SK-N-SH (cell line): ENCODE data around the gene ACBD6. TPM values are rescaled to one million over a fixed set of nuclear protein-coding genes. Genes with fewer than 3 reads are reported as not detected.

Experiments used
- CTCF ChIA-PET: fragments of 300-600, 350-600 bp; formaldehyde crosslinking; extraction: SDS; loops from one replicate; lab custom pipeline; 2021; lab: Yijun Ruan, JAX
- POLR2A ChIA-PET: fragments of 350-600 bp; sonication (Branson Sonifier 250); formaldehyde crosslinking; extraction: SDS; loops from one replicate; lab custom pipeline; 2020; ENCODE audit warnings: antibody characterized with exemption, inconsistent platforms; lab: Yijun Ruan, JAX
- DNase-seq: peaks from one replicate; pipeline ENCODE4 v3.0.0; 2012
- H2AFZ ChIP-seq: fragments of 200-600 bp; sonication (generic); 2 replicates; pipeline ENCODE4 v1.8.1; 2016; ENCODE audit warnings: antibody characterized with exemption, mild to moderate bottlenecking, low read depth
- H3F3A ChIP-seq: fragments of 200-600 bp; sonication (generic); replicated peaks from 2 replicates; pipeline ENCODE3; 2016; ENCODE audit warnings: antibody characterized with exemption, mild to moderate bottlenecking; ENCODE audit not compliant: insufficient read depth
- H3K27ac ChIP-seq, 2 experiments: fragments of 200-500 bp in 1 of 2; fragments of 200-600 bp in 1 of 2; sonication (Bioruptor generic) in 1 of 2; sonication (generic), shearing (Covaris generic) in 1 of 2; 2 replicates each; pipeline versions ENCODE4 v1.5.1 to v1.6.1; 2014 to 2016; ENCODE audit warnings: low read depth in 2 of 2, inconsistent platforms in 1 of 2, low read length in 1 of 2, mild to moderate bottlenecking in 1 of 2, mixed read lengths in 1 of 2
- H3K27me3 ChIP-seq: fragments of 200-600 bp; sonication (generic), shearing (Covaris generic); 2 replicates; pipeline ENCODE4 v1.6.1; 2016; ENCODE audit warnings: mixed run types; ENCODE audit not compliant: insufficient read depth
- H3K36me3 ChIP-seq, 2 experiments: fragments of 200-500 bp in 1 of 2; fragments of 200-600 bp in 1 of 2; sonication (Bioruptor generic) in 1 of 2; sonication (generic) in 1 of 2; replicated peaks in 1 of 2; 2 replicates each; pipeline versions ENCODE3 to v1.5.1; 2014 to 2016; ENCODE audit warnings: low read length in 1 of 2, mild to moderate bottlenecking in 1 of 2; ENCODE audit not compliant: insufficient read depth in 2 of 2, control insufficient read depth in 1 of 2
- H3K4me1 ChIP-seq, 2 experiments: fragments of 200-500 bp in 1 of 2; fragments of 200-600 bp in 1 of 2; sonication (Bioruptor generic) in 1 of 2; sonication (generic), shearing (Covaris generic) in 1 of 2; 2 replicates each; pipeline versions ENCODE4 v1.5.1 to v1.6.1; 2014 to 2016; ENCODE audit warnings: low read depth in 1 of 2, low read length in 1 of 2, mixed run types in 1 of 2; ENCODE audit not compliant: insufficient read depth in 2 of 2, control insufficient read depth in 1 of 2
- H3K4me2 ChIP-seq: fragments of 200-600 bp; sonication (generic), shearing (Covaris generic); 2 replicates; pipeline ENCODE4 v1.6.1; 2017; ENCODE audit warnings: mixed run types
- H3K4me3 ChIP-seq, 2 experiments: fragments of 200-500 bp in 1 of 2; fragments of 200-600 bp in 1 of 2; sonication (Bioruptor generic) in 1 of 2; sonication (generic), shearing (Covaris generic) in 1 of 2; 2 replicates each; pipeline versions ENCODE4 v1.5.1 to v1.8.1; 2014 to 2016; ENCODE audit warnings: low read depth in 2 of 2, inconsistent platforms in 1 of 2, low read length in 1 of 2, mild to moderate bottlenecking in 1 of 2, mixed read lengths in 1 of 2, moderate library complexity in 1 of 2
- H3K79me2 ChIP-seq: fragments of 200-600 bp; sonication (generic); 2 replicates; pipeline ENCODE4 v1.8.1; 2017; ENCODE audit warnings: mild to moderate bottlenecking; ENCODE audit not compliant: insufficient read depth
- H3K9ac ChIP-seq: fragments of 200-600 bp; sonication (generic); 2 replicates; pipeline ENCODE4 v1.6.1; 2017; ENCODE audit warnings: mixed run types
- H3K9me2 ChIP-seq: fragments of 200-600 bp; sonication (generic); 2 replicates; pipeline ENCODE4 v1.6.1; 2017; ENCODE audit warnings: mixed run types
- H3K9me3 ChIP-seq: fragments of 200-600 bp; sonication (generic); 2 replicates; pipeline ENCODE4 v1.6.1; 2017; ENCODE audit warnings: mixed run types, mild to moderate bottlenecking, moderate library complexity
- H4K20me1 ChIP-seq: fragments of 200-600 bp; sonication (generic); 2 replicates; pipeline ENCODE4 v1.6.1; 2017; ENCODE audit warnings: mild to moderate bottlenecking, mixed run types; ENCODE audit not compliant: insufficient read depth
- CHD2 ChIP-seq: fragments of 150-350 bp; IDR thresholded peaks from 2 replicates; pipeline ENCODE4 v1.6.1; 2018; ENCODE audit warnings: low read length; ENCODE audit not compliant: partially characterized antibody
- ELF1 ChIP-seq: IDR thresholded peaks from 2 replicates; pipeline ENCODE4 v1.4.0; 2012
- EP300 ChIP-seq, 2 experiments: IDR thresholded peaks; 2 replicates each; pipeline versions ENCODE4 v1.4.0 to v1.6.1; 2012; ENCODE audit warnings: borderline replicate concordance in 1 of 2, low read depth in 1 of 2, low read length in 1 of 2
- FOSL2 ChIP-seq: IDR thresholded peaks from 2 replicates; pipeline ENCODE4 v1.4.0; 2012; ENCODE audit warnings: low read depth, mild to moderate bottlenecking, moderate library complexity, borderline replicate concordance
- JUND ChIP-seq: IDR thresholded peaks from 2 replicates; pipeline ENCODE4 v1.4.0; 2012
- MEF2A ChIP-seq: IDR thresholded peaks from 2 replicates; pipeline ENCODE4 v1.4.0; 2012; ENCODE audit warnings: low read depth, borderline replicate concordance
- NFIC ChIP-seq: IDR thresholded peaks from 2 replicates; pipeline ENCODE4 v1.4.0; 2012; ENCODE audit warnings: borderline replicate concordance
- NRF1 ChIP-seq: IDR thresholded peaks from 2 replicates; pipeline ENCODE4 v1.6.1; 2012; ENCODE audit warnings: low read depth, mild to moderate bottlenecking, low read length
- POLR2AphosphoS5 ChIP-seq: IDR thresholded peaks from 2 replicates; pipeline ENCODE4 v1.6.1; 2012; ENCODE audit warnings: low read depth, low read length
- RCOR1 ChIP-seq: fragments of 150-350 bp; IDR thresholded peaks from 2 replicates; pipeline ENCODE4 v1.6.1; 2017; ENCODE audit warnings: antibody characterized with exemption, low read length
- SIN3A ChIP-seq: IDR thresholded peaks from 2 replicates; pipeline ENCODE4 v1.6.1; 2012; ENCODE audit warnings: low read depth, mild to moderate bottlenecking, low read length, moderate library complexity, borderline replicate concordance
- TEAD4 ChIP-seq: IDR thresholded peaks from 2 replicates; pipeline ENCODE4 v1.4.0; 2012; ENCODE audit warnings: mild to moderate bottlenecking, borderline replicate concordance; ENCODE audit not compliant: insufficient read depth
- YY1 ChIP-seq: IDR thresholded peaks from 2 replicates; pipeline ENCODE4 v1.4.0; 2012; ENCODE audit warnings: low read depth, mild to moderate bottlenecking
- WGBS: methylation state at CpG from one replicate; pipeline ENCODE4 v1.1.6; 2017; ENCODE audit warnings: low lambda C conversion rate; 5-methylcytosine and 5-hydroxymethylcytosine counted together
- polyA plus RNA-seq, 3 experiments: library from polyadenylated mRNA; depleted of rRNA; stranded (reverse); fragments of >200 nt; gene quantifications; 2 replicates each; pipeline ENCODE4 v1.2.3, GENCODE V29; 2012
- TF ChIP-seq, protein P1 (sequence below): IDR thresholded peaks from 2 replicates; pipeline ENCODE4; 2012
- TF ChIP-seq, protein P2 (sequence below): IDR thresholded peaks from 2 replicates; pipeline ENCODE4 v1.6.1; 2012; ENCODE audit warnings: mild to moderate bottlenecking, low read depth, low read length, moderate library complexity
- TF ChIP-seq, protein P3 (sequence below): IDR thresholded peaks from 2 replicates; pipeline ENCODE4 v1.4.0; 2012; ENCODE audit warnings: low read depth

ACBD6 gene
- polyA plus RNA-seq, 1 of the 3 experiments (the other 2 are of a cell fraction) = 60.9 TPM

DNA sequence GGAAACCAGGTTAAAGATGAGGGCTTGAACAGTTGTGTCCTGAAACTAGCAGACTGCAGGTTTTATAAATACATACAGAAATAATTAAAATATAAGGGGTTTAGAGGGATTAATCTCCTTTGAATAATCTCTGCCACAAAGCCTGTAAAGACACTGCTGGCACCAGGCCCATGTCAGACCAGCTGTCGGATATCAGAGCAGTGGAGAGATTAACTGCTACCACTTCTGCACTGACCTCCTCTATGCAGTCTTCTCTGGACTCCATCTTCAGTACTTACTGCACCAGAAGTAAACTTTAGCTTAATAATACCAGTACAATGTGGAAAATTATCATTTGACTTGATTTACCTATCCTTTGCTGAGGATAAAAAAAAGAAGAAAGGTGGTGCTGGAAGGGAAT is 143.7 kb downstream of the ACBD6 start:
- H3K27ac ChIP-seq = peak overlapping the region in 1 of 2 experiments; percentile 44; a peak in 1 of 4 replicates
- no peaks in the 10 kb centered on the region for H3K36me3 ChIP-seq
- H3K79me2 ChIP-seq = peaks cover 5% of the 10 kb centered on the region
- TF ChIP-seq EP300 (IDR thresholded peaks at IDR 0.05; ENCODE audit: borderline replicate concordance in 1 of 2, low read depth in 1 of 2, low read length in 1 of 2) = peak in 1 of 2 experiments; percentile 37; a peak in 1 of 4 replicates
- no peak for TF ChIP-seq POLR2AphosphoS5
- TF ChIP-seq, protein P1, sequence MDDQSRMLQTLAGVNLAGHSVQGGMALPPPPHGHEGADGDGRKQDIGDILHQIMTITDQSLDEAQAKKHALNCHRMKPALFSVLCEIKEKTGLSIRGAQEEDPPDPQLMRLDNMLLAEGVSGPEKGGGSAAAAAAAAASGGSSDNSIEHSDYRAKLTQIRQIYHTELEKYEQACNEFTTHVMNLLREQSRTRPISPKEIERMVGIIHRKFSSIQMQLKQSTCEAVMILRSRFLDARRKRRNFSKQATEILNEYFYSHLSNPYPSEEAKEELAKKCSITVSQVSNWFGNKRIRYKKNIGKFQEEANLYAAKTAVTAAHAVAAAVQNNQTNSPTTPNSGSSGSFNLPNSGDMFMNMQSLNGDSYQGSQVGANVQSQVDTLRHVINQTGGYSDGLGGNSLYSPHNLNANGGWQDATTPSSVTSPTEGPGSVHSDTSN = no peak
- TF ChIP-seq CHD2 = peak; percentile 27
- no peak for TF ChIP-seq MEF2A
- no peak for TF ChIP-seq SIN3A
- TF ChIP-seq JUND = no peak
- TF ChIP-seq TEAD4 = no peak
- TF ChIP-seq, protein P2, sequence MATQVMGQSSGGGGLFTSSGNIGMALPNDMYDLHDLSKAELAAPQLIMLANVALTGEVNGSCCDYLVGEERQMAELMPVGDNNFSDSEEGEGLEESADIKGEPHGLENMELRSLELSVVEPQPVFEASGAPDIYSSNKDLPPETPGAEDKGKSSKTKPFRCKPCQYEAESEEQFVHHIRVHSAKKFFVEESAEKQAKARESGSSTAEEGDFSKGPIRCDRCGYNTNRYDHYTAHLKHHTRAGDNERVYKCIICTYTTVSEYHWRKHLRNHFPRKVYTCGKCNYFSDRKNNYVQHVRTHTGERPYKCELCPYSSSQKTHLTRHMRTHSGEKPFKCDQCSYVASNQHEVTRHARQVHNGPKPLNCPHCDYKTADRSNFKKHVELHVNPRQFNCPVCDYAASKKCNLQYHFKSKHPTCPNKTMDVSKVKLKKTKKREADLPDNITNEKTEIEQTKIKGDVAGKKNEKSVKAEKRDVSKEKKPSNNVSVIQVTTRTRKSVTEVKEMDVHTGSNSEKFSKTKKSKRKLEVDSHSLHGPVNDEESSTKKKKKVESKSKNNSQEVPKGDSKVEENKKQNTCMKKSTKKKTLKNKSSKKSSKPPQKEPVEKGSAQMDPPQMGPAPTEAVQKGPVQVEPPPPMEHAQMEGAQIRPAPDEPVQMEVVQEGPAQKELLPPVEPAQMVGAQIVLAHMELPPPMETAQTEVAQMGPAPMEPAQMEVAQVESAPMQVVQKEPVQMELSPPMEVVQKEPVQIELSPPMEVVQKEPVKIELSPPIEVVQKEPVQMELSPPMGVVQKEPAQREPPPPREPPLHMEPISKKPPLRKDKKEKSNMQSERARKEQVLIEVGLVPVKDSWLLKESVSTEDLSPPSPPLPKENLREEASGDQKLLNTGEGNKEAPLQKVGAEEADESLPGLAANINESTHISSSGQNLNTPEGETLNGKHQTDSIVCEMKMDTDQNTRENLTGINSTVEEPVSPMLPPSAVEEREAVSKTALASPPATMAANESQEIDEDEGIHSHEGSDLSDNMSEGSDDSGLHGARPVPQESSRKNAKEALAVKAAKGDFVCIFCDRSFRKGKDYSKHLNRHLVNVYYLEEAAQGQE = no peak
- TF ChIP-seq NRF1 = no peak
- 0 out of 2 replicates have a peak, but pooled peaks have one; percentile 20 for TF ChIP-seq RCOR1
- H3K27me3 ChIP-seq = no peaks in the 10 kb centered on the region
- CTCF ChIA-PET = no interaction called here
- no peaks in the 10 kb centered on the region for H4K20me1 ChIP-seq
- no peaks in the 10 kb centered on the region for H3F3A ChIP-seq
- H3K9ac ChIP-seq = no peak overlapping the region
- H3K9me3 ChIP-seq = no peaks in the 10 kb centered on the region
- peaks cover 4 to 18% of the 10 kb centered on the region in 2 experiments; a peak in 3 of 4 replicates for H3K4me1 ChIP-seq
- H3K9me2 ChIP-seq = no peaks in the 10 kb centered on the region
- WGBS = 53% methylated on average over 1 of the region's 1 CpG
- DNase-seq = peak; percentile 59
- H3K4me3 ChIP-seq = no peak overlapping the region
- POLR2A ChIA-PET = no interaction called here
- no peak overlapping the region for H3K4me2 ChIP-seq
- H2AFZ ChIP-seq = no peak overlapping the region

DNA sequence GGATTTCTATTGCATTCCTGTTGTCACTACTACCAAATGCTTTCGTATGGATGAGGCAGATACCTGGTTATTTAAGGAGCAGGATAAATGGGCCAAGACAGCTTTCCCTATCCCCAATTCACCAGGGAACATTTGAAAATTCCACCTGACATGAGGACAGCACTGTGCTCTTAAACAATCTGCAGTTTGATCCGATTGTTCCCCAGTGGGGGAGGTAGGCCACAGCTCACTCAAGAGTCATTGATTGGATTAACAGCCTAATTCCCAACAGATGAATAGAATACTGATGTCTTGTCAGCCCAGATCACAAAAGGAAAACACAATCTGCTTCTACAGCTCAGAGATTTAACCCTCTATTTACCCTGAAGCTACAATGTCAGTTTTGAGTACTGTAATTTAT is 148.4 kb downstream of the ACBD6 start:
- Histone ChIP-seq H3K9me3 (no peaks in the 10 kb centered on the region), H2AFZ (no peak overlapping the region), H3K4me2 (no peak overlapping the region), H3K27ac (peak overlapping the region in 1 of 2 experiments; percentile 23; a peak in 1 of 4 replicates), H3K4me3 (no peak overlapping the region), H3K79me2 (peaks cover 8% of the 10 kb centered on the region), H3F3A (no peaks in the 10 kb centered on the region), H3K27me3 (no peaks in the 10 kb centered on the region), H3K9ac (no peak overlapping the region), H3K36me3 (no peaks in the 10 kb centered on the region), H3K4me1 (peaks cover 0 to 16% of the 10 kb centered on the region in 2 experiments; a peak in 3 of 4 replicates), H4K20me1 (no peaks in the 10 kb centered on the region), H3K9me2 (no peaks in the 10 kb centered on the region)
- peak; percentile 69 for DNase-seq
- ChIA-PET POLR2A (interaction anchor here (0.6 kb wide), 1 partner anchor 91 kb away, joined by 4 read pairs; no protein-coding TSS in a partner anchor), CTCF (interaction anchor here (0.9 to 1.9 kb wide), 3 partner anchors 11 to 101 kb away, joined by 3 to 4 read pairs (median 4); no protein-coding TSS in a partner anchor)
- 48% methylated on average over 2 of the region's 2 CpGs for WGBS
- TF ChIP-seq JUND (no peak), FOSL2 (no peak), NFIC (no peak), YY1 (no peak), ELF1 (no peak), POLR2AphosphoS5 (no peak), EP300 (IDR thresholded peaks at IDR 0.05; ENCODE audit: borderline replicate concordance in 1 of 2, low read depth in 1 of 2, low read length in 1 of 2) (peak in 1 of 2 experiments; percentile 78; a peak in 2 of 4 replicates), TEAD4 (no peak)
- TF ChIP-seq, protein P1 = no peak
- TF ChIP-seq, protein P3, sequence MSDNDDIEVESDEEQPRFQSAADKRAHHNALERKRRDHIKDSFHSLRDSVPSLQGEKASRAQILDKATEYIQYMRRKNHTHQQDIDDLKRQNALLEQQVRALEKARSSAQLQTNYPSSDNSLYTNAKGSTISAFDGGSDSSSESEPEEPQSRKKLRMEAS = no peak
- TF ChIP-seq, protein P2 = no peak
